RWPE2 (cell line): ENCODE measurements around the gene ME3.
"Not testable (repeated sequence)": the region's sequence is repeated elsewhere in the genome, so short reads cannot be mapped to it uniquely, and the experiment has no call there.

Experiments used
- ATAC-seq: fragments of 200-7000 bp; cut with Tn5 transposase; 3 replicates; pipeline ENCODE4 v1.9.1; 2021; ENCODE audit warnings: low read depth
- DNase-seq: peaks from one replicate; pipeline ENCODE4 v3.0.0-alpha.2; 2020; ENCODE audit warnings: low spot score
- H3K27ac ChIP-seq: fragments of 450-650 bp; 2 replicates; pipeline ENCODE4 v1.5.1; 2017; ENCODE audit warnings: mild to moderate bottlenecking; ENCODE audit not compliant: poor library complexity, severe bottlenecking
- H3K27me3 ChIP-seq: fragments of 250-450 bp; sonication (Bioruptor Pico); 2 replicates; pipeline ENCODE4 v1.5.1; 2021; ENCODE audit warnings: mild to moderate bottlenecking, moderate library complexity; ENCODE audit not compliant: insufficient read depth, poor library complexity, severe bottlenecking
- H3K36me3 ChIP-seq: fragments of 250-450 bp; sonication (Bioruptor Pico); 2 replicates; pipeline ENCODE4 v1.5.1; 2020; ENCODE audit warnings: low read depth, mild to moderate bottlenecking, moderate library complexity
- H3K4me1 ChIP-seq: fragments of 250-450 bp; sonication (Bioruptor Pico); 2 replicates; pipeline ENCODE4 v1.5.1; 2021; ENCODE audit warnings: mild to moderate bottlenecking, moderate library complexity; ENCODE audit not compliant: insufficient read depth, poor library complexity, severe bottlenecking
- H3K4me3 ChIP-seq: fragments of 250-450 bp; sonication (Bioruptor Pico); 2 replicates; pipeline ENCODE4 v1.5.1; 2021; ENCODE audit warnings: mild to moderate bottlenecking, moderate library complexity; ENCODE audit not compliant: severe bottlenecking
- H3K9me3 ChIP-seq: fragments of 250-450 bp; sonication (Bioruptor Pico); 2 replicates; pipeline ENCODE4 v1.5.1; 2021; ENCODE audit warnings: mild to moderate bottlenecking, moderate library complexity; ENCODE audit not compliant: severe bottlenecking
- TF ChIP-seq, protein P1 (sequence below): fragments of 450-650 bp; IDR thresholded peaks from one replicate; pipeline ENCODE4 v1.5.1; 2017; ENCODE audit warnings: mild to moderate bottlenecking, moderate library complexity; ENCODE audit not compliant: poor library complexity, severe bottlenecking

The ME3 gene

DNA sequence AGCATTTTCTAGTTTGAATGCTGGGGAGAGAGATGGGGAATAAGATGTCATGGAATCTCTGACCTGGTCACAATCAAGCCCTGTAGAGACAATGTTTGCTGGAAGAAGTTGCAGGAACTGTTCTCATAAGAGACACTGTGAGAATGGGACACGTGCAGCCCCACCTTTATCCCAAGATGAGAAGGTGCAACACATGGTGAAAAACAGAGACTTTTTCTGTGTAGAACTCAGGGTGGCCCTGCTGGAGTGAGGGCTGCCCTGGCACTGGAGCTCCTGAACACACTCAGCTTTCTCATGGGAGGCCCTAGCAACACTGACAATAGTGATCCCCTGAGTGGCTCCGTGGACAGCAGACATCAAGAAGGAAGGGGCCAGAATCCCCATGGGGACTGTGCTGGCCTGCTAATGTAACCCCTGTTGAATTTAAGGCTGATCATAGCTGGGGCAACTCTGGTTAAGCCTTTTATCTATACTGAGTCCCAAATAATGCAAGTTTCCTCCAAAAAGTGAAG lies 106.6 kb downstream of the ME3 start:
- no peak overlapping the region for H3K4me3 ChIP-seq
- H3K36me3 ChIP-seq = no peaks in the 10 kb centered on the region
- DNase-seq = no peak
- TF ChIP-seq, protein P1, sequence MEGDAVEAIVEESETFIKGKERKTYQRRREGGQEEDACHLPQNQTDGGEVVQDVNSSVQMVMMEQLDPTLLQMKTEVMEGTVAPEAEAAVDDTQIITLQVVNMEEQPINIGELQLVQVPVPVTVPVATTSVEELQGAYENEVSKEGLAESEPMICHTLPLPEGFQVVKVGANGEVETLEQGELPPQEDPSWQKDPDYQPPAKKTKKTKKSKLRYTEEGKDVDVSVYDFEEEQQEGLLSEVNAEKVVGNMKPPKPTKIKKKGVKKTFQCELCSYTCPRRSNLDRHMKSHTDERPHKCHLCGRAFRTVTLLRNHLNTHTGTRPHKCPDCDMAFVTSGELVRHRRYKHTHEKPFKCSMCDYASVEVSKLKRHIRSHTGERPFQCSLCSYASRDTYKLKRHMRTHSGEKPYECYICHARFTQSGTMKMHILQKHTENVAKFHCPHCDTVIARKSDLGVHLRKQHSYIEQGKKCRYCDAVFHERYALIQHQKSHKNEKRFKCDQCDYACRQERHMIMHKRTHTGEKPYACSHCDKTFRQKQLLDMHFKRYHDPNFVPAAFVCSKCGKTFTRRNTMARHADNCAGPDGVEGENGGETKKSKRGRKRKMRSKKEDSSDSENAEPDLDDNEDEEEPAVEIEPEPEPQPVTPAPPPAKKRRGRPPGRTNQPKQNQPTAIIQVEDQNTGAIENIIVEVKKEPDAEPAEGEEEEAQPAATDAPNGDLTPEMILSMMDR = no peak
- no peak for ATAC-seq
- no peaks in the 10 kb centered on the region for H3K27me3 ChIP-seq
- no peaks in the 10 kb centered on the region for H3K9me3 ChIP-seq
- peaks cover 20% of the 10 kb centered on the region for H3K4me1 ChIP-seq
- H3K27ac ChIP-seq = no peak overlapping the region

DNA sequence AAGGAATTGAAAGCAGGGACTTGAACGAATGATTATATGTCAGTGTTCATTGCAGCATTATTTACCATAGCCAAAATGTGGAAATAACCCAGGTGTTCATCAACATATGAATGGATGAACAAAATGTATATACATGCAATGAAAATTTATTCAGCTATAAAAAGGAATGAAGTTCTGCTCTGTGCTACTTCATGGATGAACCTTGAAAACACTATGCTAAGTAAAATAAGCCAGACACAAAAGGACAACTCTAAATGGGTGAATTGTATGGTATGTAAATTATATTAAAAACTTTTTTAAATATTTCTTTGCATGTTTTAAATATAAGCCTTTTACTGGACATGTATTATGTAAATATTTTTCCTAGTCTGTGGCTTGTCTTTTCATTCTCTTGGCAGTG lies 107.0 kb downstream of the ME3 start:
- Histone ChIP-seq H3K27me3 (no peaks in the 10 kb centered on the region), H3K4me3 (no peak overlapping the region), H3K4me1 (peaks cover 17% of the 10 kb centered on the region), H3K9me3 (no peaks in the 10 kb centered on the region), H3K27ac (no peak overlapping the region), H3K36me3 (no peaks in the 10 kb centered on the region)
- DNase-seq (no peak), ATAC-seq (no peak)
- TF ChIP-seq, protein P1 = no peak

DNA sequence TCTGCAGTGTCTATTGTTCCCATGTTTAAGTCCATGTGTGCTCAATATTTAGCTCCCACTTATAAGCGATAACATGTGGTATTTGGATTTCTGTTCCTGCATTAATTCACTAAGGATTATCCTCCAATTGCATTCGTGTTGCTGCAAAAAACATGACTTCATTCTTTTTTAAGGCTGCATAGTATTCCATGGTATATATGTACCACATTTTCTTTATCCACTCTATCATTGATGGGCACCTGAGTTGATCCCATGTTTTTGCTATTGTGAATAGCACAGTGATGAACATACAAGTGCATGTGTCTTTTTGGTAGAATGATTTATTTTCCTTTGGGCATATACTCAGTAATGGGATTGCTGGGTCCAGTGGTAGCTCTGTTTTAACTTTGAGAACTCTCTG lies 109.6 kb downstream of the ME3 start:
- H3K4me1 ChIP-seq = peaks cover 34% of the 10 kb centered on the region
- DNase-seq, H3K36me3 ChIP-seq, H3K27ac ChIP-seq, ATAC-seq, H3K27me3 ChIP-seq, H3K4me3 ChIP-seq, H3K9me3 ChIP-seq: not testable (repeated sequence)

DNA sequence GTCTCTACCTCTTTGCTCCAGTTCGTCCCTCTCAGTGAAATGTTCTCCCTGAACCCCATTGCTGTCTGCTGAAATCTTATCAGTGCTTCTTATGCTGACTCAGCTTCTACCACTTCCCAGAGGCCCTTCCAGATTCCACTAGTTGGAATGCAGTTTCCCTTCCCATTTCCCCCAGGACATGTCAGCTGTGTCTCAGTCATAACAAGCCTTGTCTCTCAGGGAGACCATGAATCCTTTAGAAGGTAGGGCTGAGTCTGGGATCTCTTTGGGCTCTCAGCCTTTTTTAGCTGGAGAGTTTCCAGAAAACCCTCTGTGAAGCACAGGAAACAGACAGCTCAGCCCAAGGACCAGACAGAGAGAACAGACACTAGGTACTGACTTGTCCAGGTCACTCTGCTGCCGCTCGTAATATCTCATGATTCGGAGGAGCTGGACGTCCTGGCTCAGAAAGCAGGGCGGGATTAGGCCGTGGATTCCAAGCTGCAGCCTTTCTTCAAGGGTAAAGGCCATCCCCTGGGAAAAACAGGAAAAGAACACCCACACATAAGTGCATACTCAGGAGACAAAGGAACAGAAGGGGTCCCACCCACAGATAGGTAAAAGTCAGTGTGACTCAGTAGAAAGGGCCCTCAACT lies 113.0 kb downstream of the ME3 start:
- Histone ChIP-seq H3K4me3 (no peak overlapping the region), H3K9me3 (no peaks in the 10 kb centered on the region), H3K27ac (peak overlapping the region; percentile 85), H3K4me1 (peaks cover 26% of the 10 kb centered on the region), H3K36me3 (no peaks in the 10 kb centered on the region), H3K27me3 (no peaks in the 10 kb centered on the region)
- DNase-seq = no peak
- TF ChIP-seq, protein P1 = no peak
- ATAC-seq = peak; percentile 81

DNA sequence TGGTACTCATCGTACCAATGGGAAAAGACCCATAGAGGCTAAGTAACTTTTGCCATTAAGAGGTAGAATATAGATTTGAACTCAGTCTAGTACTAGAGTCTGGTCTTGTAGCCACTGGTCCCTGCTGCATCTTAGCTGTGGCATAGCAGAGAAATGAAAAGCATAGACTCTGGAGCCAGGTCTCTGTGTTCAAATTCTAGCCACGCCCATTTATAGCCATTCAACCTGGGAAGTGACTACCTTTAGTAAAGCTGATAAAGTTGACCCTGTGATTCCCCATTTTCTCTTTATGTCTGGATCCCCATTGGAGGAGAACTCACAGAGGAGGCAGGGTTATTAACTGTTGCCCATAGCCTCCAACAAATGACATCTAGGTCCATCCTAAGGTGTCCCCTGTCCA lies 113.6 kb downstream of the ME3 start:
- no peak for DNase-seq
- Histone ChIP-seq H3K4me1 (peaks cover 26% of the 10 kb centered on the region), H3K9me3 (no peaks in the 10 kb centered on the region), H3K27ac (peak overlapping the region; percentile 85), H3K27me3 (no peaks in the 10 kb centered on the region), H3K4me3 (no peak overlapping the region), H3K36me3 (no peaks in the 10 kb centered on the region)
- ATAC-seq = no peak
- TF ChIP-seq, protein P1 = no peak
